ENCODE data around the gene KDELR3.

GRCh38 chr22:38481871-38482332, 14.0 kb downstream of the KDELR3 start:
- TF ChIP-seq POLR2AphosphoS5 (IDR thresholded peaks at IDR 0.05; ENCODE audit: low read depth, low read length) (no peak; the same call in 1 of the 2 replicates), REST (IDR thresholded peaks at IDR 0.05; ENCODE audit: insufficient read depth in 1 of 2, low read depth in 2 of 2, low read length in 2 of 2) (no peak)
